Nephron progenitor cell (in vitro differentiated cells): ENCODE measurements around the gene CLEC4M.

ENCODE experiments used
- DNase-seq: peaks from one replicate; pipeline ENCODE4 v3.0.0; 2021
- H3K27ac Mint-ChIP-seq: 2 replicates; pipeline ENCODE4 v1.8.0; 2021; ENCODE audit warnings: mild to moderate bottlenecking, moderate library complexity, mixed read lengths
- H3K27me3 Mint-ChIP-seq: 2 replicates; pipeline ENCODE4 v1.8.0; 2021; ENCODE audit warnings: mild to moderate bottlenecking, low read depth, mixed read lengths; ENCODE audit not compliant: poor library complexity
- H3K36me3 Mint-ChIP-seq: 2 replicates; pipeline ENCODE4 v1.8.0; 2021; ENCODE audit warnings: low read depth, mixed read lengths
- H3K4me1 Mint-ChIP-seq: 2 replicates; pipeline ENCODE4 v1.8.0; 2021; ENCODE audit warnings: mixed read lengths
- H3K4me3 Mint-ChIP-seq: 2 replicates; pipeline ENCODE4 v1.8.0; 2021; ENCODE audit warnings: mild to moderate bottlenecking, moderate library complexity, mixed read lengths
- H3K9me3 Mint-ChIP-seq: 2 replicates; pipeline ENCODE4 v1.8.0; 2021; ENCODE audit warnings: mild to moderate bottlenecking, moderate library complexity, mixed read lengths
- TF ChIP-seq, protein P1 (sequence below): fragments of 200-600 bp; sonication (generic); IDR thresholded peaks from 2 replicates; pipeline ENCODE4 v1.5.0; 2021; ENCODE audit warnings: antibody characterized with exemption

Gene CLEC4M

DNA sequence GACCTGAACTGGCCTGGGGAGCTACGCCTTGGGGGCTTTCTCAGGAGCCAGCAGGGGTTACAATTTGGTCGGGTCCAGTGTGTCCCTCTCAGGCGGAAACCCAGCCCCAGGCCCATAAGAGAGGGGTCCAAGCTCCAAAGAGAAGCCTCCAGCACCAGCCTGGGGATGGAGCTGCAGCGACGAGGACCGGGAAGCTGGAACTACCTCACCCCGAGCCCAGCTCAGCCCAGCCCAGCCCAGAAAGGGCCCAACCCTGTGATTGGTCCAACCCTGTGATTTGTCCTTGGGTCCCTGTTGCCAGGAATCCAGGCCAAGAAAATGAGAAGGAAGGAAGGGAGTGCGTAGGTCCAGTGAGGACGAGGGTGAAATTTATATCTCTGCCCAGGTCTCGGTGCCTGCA lies 24.1 kb downstream of the CLEC4M start:
- H3K4me1 Mint-ChIP-seq: peaks cover 2% of the 10 kb centered on the region
- peak overlapping the region; percentile 67 for H3K4me3 Mint-ChIP-seq
- no peak overlapping the region for H3K27ac Mint-ChIP-seq
- DNase-seq: no peak
- H3K9me3 Mint-ChIP-seq: peaks cover 8% of the 10 kb centered on the region
- TF ChIP-seq, protein P1, sequence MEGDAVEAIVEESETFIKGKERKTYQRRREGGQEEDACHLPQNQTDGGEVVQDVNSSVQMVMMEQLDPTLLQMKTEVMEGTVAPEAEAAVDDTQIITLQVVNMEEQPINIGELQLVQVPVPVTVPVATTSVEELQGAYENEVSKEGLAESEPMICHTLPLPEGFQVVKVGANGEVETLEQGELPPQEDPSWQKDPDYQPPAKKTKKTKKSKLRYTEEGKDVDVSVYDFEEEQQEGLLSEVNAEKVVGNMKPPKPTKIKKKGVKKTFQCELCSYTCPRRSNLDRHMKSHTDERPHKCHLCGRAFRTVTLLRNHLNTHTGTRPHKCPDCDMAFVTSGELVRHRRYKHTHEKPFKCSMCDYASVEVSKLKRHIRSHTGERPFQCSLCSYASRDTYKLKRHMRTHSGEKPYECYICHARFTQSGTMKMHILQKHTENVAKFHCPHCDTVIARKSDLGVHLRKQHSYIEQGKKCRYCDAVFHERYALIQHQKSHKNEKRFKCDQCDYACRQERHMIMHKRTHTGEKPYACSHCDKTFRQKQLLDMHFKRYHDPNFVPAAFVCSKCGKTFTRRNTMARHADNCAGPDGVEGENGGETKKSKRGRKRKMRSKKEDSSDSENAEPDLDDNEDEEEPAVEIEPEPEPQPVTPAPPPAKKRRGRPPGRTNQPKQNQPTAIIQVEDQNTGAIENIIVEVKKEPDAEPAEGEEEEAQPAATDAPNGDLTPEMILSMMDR: no peak
- H3K36me3 Mint-ChIP-seq: no peaks in the 10 kb centered on the region
- peaks cover 96% of the 10 kb centered on the region for H3K27me3 Mint-ChIP-seq

DNA sequence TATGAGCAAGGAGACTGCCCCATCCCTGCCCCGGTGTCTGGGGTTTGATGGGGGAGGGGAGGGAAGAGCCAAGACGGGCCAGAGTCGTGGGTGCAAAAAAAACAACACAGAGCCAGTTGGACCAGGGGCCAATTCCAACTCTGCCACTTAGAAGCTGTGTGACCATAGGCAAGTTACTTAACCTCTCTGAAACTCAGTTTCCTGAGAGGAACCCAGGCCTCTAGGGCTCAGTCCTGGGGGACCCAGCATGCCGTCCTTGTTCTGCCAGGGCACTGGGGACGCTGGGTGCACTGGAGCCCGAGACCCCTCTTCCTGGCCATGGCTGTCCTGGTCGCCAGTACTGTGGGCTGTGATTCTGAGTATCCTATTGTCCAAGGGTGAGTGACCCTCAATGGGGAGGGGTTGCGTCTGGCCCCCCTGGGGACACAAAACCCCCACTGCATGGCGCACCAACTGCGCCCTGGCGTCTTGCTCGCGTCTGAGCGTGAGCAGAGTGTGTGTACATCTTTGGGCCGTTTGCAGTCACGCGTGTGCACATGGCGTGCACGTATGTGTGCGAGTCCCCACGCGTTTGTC lies 24.6 kb downstream of the CLEC4M start:
- TF ChIP-seq, protein P1: no peak
- Mint-ChIP-seq H3K4me1 (peaks cover 8% of the 10 kb centered on the region), H3K9me3 (peaks cover 8% of the 10 kb centered on the region), H3K36me3 (no peaks in the 10 kb centered on the region), H3K27me3 (peaks cover 97% of the 10 kb centered on the region), H3K4me3 (peak overlapping the region; percentile 67), H3K27ac (no peak overlapping the region)
- DNase-seq: no peak

DNA sequence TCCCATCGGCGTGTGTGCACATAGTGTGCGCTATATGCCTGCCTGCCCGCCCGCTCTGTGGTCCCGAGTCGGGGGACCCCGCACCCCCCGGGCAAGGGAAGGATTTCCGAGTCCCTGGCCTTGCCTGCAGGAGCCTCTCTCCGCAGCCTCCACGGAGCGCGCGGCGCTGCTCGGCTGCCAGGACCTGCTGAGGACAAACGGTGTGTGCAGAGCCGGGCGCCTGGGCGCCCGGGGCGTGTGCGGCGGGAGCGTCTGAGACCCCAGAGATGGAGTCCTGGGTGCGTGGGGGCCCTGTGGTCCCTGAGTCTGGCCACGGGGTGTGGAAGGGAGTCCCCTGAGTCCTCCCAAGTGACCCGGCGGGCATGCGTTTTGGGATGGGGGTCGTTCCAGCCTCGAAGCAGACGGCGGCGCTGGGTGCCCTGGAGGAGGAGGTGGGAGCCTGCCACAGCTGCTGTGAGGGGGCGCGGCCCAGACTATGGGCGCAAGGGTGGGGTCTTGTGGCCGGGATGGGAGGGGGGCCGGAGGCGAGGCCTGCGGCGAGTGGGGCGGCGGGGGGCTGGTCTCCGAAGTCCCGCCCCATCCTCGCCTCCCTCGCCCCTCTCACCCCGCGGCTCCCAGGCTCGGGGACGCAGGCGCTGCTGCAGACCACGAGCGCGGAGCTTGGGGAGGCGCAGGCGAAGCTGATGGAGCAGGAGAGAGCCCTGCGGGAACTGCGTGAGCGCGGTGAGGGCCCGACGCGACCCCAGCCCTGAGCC lies 25.3 kb downstream of the CLEC4M start:
- Mint-ChIP-seq H3K9me3 (peaks cover 8% of the 10 kb centered on the region), H3K27ac (no peak overlapping the region), H3K4me3 (no peak overlapping the region), H3K27me3 (peaks cover 95% of the 10 kb centered on the region), H3K36me3 (no peaks in the 10 kb centered on the region), H3K4me1 (peaks cover 10% of the 10 kb centered on the region)
- peak; percentile 51 for DNase-seq
- TF ChIP-seq, protein P1: no peak

DNA sequence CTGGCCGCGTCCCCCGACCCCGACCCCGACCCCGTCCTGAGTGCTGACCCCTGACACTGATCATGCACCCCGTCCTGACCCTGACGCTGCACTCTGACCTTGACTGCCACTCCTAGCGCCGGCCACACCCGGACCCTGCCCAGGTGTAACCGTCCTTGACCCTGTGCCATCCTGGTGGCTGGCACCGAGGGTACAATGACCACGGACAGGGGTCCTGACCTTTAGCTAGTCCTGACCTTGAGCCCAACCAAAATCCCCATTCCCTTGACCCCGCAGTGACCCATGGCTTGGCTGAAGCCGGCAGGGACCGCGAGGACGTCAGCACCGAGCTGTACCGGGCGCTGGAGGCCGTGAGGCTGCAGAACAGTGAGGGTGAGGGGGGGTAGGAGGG lies 25.9 kb downstream of the CLEC4M start:
- Mint-ChIP-seq H3K36me3 (no peaks in the 10 kb centered on the region), H3K9me3 (peaks cover 8% of the 10 kb centered on the region), H3K4me3 (peak overlapping the region; percentile 38), H3K4me1 (peaks cover 10% of the 10 kb centered on the region), H3K27ac (no peak overlapping the region), H3K27me3 (peaks cover 89% of the 10 kb centered on the region)
- TF ChIP-seq, protein P1: no peak
- DNase-seq: peak; percentile 27

DNA sequence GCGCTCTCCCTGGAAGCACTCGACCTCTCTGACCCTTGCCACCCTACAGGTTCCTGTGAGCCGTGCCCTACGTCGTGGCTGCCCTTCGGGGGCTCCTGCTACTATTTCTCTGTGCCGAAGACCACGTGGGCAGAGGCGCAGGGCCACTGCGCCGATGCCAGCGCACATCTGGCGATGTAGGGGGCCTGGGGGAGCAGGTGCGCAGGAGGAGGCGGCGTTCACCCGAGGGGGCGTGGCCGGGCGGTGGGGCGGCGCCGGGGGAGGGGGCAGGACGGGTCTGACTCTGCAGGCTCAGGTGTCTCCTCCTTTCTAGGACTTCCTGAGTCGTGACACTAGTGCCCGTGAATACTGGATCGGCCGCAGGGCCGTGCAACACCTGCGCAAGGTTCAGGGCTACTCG lies 26.4 kb downstream of the CLEC4M start:
- Mint-ChIP-seq H3K36me3 (no peaks in the 10 kb centered on the region), H3K9me3 (peaks cover 8% of the 10 kb centered on the region), H3K27me3 (peaks cover 87% of the 10 kb centered on the region), H3K27ac (no peak overlapping the region), H3K4me1 (peaks cover 10% of the 10 kb centered on the region), H3K4me3 (peak overlapping the region; percentile 38)
- DNase-seq: peak; percentile 56
- TF ChIP-seq, protein P1: no peak

DNA sequence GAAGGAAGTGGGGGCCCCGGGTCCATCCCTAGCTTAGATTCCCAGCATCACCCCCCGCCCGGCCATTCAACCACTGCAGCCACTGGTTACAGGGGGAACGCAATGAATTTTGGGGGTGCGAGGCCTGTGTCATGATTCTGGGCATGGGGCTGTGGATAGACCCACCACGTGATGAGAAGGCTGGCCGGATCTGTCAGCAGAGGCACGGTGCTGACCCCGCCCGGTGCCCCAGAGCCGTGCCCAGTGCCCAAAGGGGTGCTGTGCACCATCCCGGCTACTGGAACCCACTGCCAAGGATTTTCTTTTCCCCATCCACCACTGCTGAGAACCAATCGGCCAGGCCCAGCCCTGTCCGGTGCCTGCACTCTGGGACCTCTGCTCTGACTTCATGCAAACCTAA lies 27.4 kb downstream of the CLEC4M start:
- TF ChIP-seq, protein P1: no peak
- Mint-ChIP-seq H3K36me3 (no peaks in the 10 kb centered on the region), H3K4me3 (no peak overlapping the region), H3K9me3 (peaks cover 6% of the 10 kb centered on the region), H3K27ac (no peak overlapping the region), H3K4me1 (peaks cover 10% of the 10 kb centered on the region), H3K27me3 (peaks cover 84% of the 10 kb centered on the region)
- no peak for DNase-seq
